HAP-1 (cell line): ENCODE measurements around the gene TNRC6C.
"Not testable (repeated sequence)": the region's sequence is repeated elsewhere in the genome, so short reads cannot be mapped to it uniquely, and the experiment has no call there.

Experiments
- DNase-seq, 2 experiments: peaks; one replicate each; pipeline ENCODE4 v3.0.0-alpha.2; 2016 to 2020; ENCODE audit warnings: low spot score in 2 of 2
- H3K27me3 ChIP-seq: fragments of 250-450 bp; sonication (Bioruptor Pico); 2 replicates; pipeline ENCODE4 v1.5.1; 2020; ENCODE audit warnings: low read depth, mild to moderate bottlenecking, moderate library complexity
- H3K36me3 ChIP-seq: fragments of 250-450 bp; sonication (Bioruptor Pico); replicated peaks from 2 replicates; pipeline ENCODE4 v1.5.1; 2020; ENCODE audit warnings: mild to moderate bottlenecking
- H3K4me1 ChIP-seq: fragments of 250-450 bp; sonication (Bioruptor Pico); 2 replicates; pipeline ENCODE4 v1.5.1; 2020; ENCODE audit warnings: mild to moderate bottlenecking
- H3K4me3 ChIP-seq: fragments of 250-450 bp; sonication (Bioruptor Pico); 2 replicates; pipeline ENCODE4 v1.5.1; 2020; ENCODE audit warnings: mild to moderate bottlenecking, moderate library complexity
- H3K9me3 ChIP-seq: fragments of 250-450 bp; sonication (Bioruptor Pico); 2 replicates; pipeline ENCODE4 v1.5.1; 2020; ENCODE audit warnings: mild to moderate bottlenecking, moderate library complexity
- in situ Hi-C: fragments of 300-500 bp; cut with MboI; formaldehyde crosslinking; loops from 3 replicates; pipeline ENCODE4 v1.14.3; 2020; ENCODE audit warnings: low sequenced_read_pairs, inconsistent platforms, mixed read lengths

The TNRC6C gene

GRCh38 chr17:77961741-77962140, 3.2 kb downstream of the TNRC6C start:
- Histone ChIP-seq H3K4me1 (peaks cover 27% of the 10 kb centered on the region), H3K9me3 (no peaks in the 10 kb centered on the region), H3K36me3 (no peaks in the 10 kb centered on the region), H3K27me3 (peaks cover 8% of the 10 kb centered on the region), H3K4me3 (no peak overlapping the region)
- DNase-seq, result no peak
- in situ Hi-C loops, result no loop called here

GRCh38 chr17:77962348-77962747, 3.8 kb downstream of the TNRC6C start:
- in situ Hi-C loops, result no loop called here
- peak in 1 of 2 experiments; percentile 24 for DNase-seq
- no peak overlapping the region for H3K4me3 ChIP-seq

DNA sequence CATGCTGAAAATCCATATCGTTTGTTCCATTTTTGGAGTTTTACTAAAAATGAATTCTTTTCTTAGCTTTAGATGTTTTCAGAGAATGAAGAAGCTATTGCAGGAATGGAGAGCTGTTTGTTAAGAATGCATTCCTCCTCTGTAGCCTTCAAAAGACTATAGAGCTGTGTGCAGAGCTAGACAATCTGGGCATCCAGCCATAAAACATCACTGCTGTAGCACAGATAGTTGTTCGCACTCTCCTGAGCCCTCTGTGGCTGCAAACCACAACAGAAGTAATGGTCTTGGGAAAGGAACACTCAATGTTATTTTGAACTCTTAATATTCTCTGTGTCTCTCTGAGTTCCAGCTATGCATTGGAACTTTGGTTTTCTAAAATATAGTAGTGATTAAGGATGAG, 4.9 kb downstream of the TNRC6C start:
- Histone ChIP-seq H3K27me3 (no peaks in the 10 kb centered on the region), H3K4me3 (no peak overlapping the region), H3K9me3 (no peaks in the 10 kb centered on the region), H3K36me3 (no peaks in the 10 kb centered on the region), H3K4me1 (peaks cover 25% of the 10 kb centered on the region)
- DNase-seq, result peak; percentile 71 to 79
- in situ Hi-C loops, result no loop called here

More at GRCh38 chr17:77962348-77962747, 3.8 kb downstream of the TNRC6C start:
- Histone ChIP-seq H3K36me3 (no peaks in the 10 kb centered on the region), H3K4me1 (peaks cover 29% of the 10 kb centered on the region), H3K27me3 (peaks cover 2% of the 10 kb centered on the region), H3K9me3 (no peaks in the 10 kb centered on the region)

- Histone ChIP-seq H3K9me3 (no peaks in the 10 kb centered on the region), H3K36me3 (no peaks in the 10 kb centered on the region), H3K4me3 (no peak overlapping the region), H3K4me1 (peaks cover 25% of the 10 kb centered on the region), H3K27me3 (no peaks in the 10 kb centered on the region)
- in situ Hi-C loops, result no loop called here
- DNase-seq, result no peak
Measured at GRCh38 chr17:77965352-77965751, 6.8 kb downstream of the TNRC6C start.

DNA sequence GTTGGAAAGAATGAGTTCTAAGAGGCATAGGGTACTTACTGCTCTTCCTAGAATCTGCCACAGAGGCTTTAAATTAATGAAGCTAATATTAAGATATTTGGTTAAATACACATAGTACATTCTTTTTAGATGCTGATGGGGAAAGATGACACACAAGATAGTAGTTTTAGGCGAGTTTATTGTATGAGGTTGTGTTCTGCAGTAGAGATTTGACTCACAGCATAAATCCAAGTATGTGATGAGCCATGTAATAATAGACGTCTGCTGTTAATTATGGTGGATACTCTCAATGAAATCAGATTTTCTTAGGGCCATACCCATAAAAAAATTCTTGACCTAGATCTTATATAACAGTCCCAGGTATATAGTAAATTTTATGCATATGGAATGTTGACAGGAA, 8.0 kb downstream of the TNRC6C start:
- no peak overlapping the region for H3K4me3 ChIP-seq
- no peaks in the 10 kb centered on the region for H3K9me3 ChIP-seq
- in situ Hi-C loops, result no loop called here
- peaks cover 20% of the 10 kb centered on the region for H3K4me1 ChIP-seq
- no peaks in the 10 kb centered on the region for H3K27me3 ChIP-seq
- H3K36me3 ChIP-seq, result no peaks in the 10 kb centered on the region
- no peak for DNase-seq

GRCh38 chr17:77968788-77969187, 10.3 kb downstream of the TNRC6C start:
- H3K27me3 ChIP-seq, result no peaks in the 10 kb centered on the region
- H3K9me3 ChIP-seq, result no peaks in the 10 kb centered on the region
- H3K36me3 ChIP-seq, result no peaks in the 10 kb centered on the region
- peaks cover 8% of the 10 kb centered on the region for H3K4me1 ChIP-seq
- in situ Hi-C loops, result no loop called here
- H3K4me3 ChIP-seq, result no peak overlapping the region
- no peak for DNase-seq

- H3K27me3 ChIP-seq, DNase-seq, H3K36me3 ChIP-seq, H3K4me3 ChIP-seq, in situ Hi-C loops, H3K9me3 ChIP-seq, H3K4me1 ChIP-seq: not testable (repeated sequence)
Measured at GRCh38 chr17:77972271-77972670, 13.8 kb downstream of the TNRC6C start.

DNA sequence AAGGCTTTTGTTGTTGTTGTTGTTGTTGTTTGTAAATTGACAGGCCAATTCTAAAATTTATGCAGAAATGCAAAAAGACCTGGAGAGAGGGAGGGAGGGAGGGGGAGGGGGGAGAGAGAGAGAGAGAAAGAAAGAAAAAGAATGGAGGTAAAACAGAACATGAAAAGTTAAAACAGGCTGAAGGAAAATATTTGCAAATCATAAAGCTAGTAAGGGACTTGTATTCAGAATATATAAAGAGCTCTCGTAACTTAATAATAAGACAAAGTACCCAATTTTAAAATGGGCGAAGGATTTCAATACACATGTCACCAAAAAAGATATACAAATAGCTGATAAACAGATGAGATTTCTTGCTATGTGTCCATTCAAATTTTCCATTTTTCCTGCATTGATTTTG, 15.4 kb downstream of the TNRC6C start:
- peaks cover 7% of the 10 kb centered on the region; the same call in 1 of the 2 replicates for H3K4me1 ChIP-seq
- no peaks in the 10 kb centered on the region for H3K36me3 ChIP-seq
- no peak for DNase-seq
- in situ Hi-C loops, result no loop called here
- H3K9me3 ChIP-seq, result no peaks in the 10 kb centered on the region
- H3K4me3 ChIP-seq, result no peak overlapping the region
- no peaks in the 10 kb centered on the region for H3K27me3 ChIP-seq

GRCh38 chr17:77974396-77974795, 15.9 kb downstream of the TNRC6C start:
- no peaks in the 10 kb centered on the region for H3K27me3 ChIP-seq
- no peak overlapping the region for H3K4me3 ChIP-seq
- in situ Hi-C loops, result no loop called here
- no peaks in the 10 kb centered on the region for H3K9me3 ChIP-seq
- DNase-seq, result peak in 1 of 2 experiments; percentile 27
- H3K36me3 ChIP-seq, result no peaks in the 10 kb centered on the region
- peaks cover 10% of the 10 kb centered on the region; the same call in 1 of the 2 replicates for H3K4me1 ChIP-seq

DNA sequence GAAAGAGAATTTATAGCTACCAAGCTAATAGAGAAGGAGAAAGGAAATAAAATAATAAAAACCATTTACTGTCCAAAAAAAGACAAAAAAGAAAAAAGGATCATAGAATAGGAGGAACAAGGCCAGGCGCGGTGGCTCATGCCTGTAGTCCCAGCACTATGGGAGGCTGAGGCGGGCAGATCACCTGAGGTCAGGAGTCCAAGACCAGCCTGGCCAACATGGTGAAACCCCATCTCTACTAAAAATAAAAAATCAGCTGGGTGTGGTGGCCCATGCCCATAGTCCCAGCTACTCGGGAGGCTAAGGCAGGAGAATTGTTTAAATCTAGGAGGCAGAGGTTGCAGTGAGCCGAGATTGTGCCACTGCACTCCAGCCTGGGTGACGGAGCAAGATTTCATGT, 23.9 kb downstream of the TNRC6C start:
- H3K9me3 ChIP-seq, H3K4me1 ChIP-seq, H3K36me3 ChIP-seq, H3K4me3 ChIP-seq, DNase-seq, H3K27me3 ChIP-seq, in situ Hi-C loops: not testable (repeated sequence)

DNA sequence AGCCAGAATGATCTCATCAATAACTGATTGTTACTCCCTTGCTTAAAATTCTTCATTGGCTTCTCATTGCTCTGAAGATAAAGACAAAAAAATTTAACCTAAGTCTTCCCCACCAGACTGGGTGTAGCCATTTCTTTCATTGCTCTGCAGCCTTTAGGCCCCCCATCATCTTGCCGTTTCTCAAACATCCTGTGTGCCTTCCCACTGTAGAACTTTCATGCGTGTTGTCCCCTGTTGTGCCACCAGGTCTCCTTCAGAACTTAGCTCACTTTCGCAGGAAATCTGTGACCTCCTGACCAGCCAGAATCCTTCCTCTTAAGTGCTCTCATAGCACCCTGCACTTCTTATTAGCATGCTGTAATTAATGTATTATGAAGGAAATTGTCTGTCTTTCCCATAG, 31.8 kb downstream of the TNRC6C start:
- H3K4me3 ChIP-seq, result no peak overlapping the region

GRCh38 chr17:77993735-77994134, 35.2 kb downstream of the TNRC6C start:
- H3K9me3 ChIP-seq, H3K36me3 ChIP-seq, H3K4me1 ChIP-seq, H3K4me3 ChIP-seq, DNase-seq, in situ Hi-C loops, H3K27me3 ChIP-seq: not testable (repeated sequence)

More for the DNA sequence above, 31.8 kb downstream of the TNRC6C start:
- Histone ChIP-seq H3K4me1 (peaks cover 4% of the 10 kb centered on the region; the same call in 1 of the 2 replicates), H3K36me3 (no peaks in the 10 kb centered on the region), H3K9me3 (no peaks in the 10 kb centered on the region), H3K27me3 (no peaks in the 10 kb centered on the region)
- no peak for DNase-seq
- in situ Hi-C loops, result no loop called here

DNA sequence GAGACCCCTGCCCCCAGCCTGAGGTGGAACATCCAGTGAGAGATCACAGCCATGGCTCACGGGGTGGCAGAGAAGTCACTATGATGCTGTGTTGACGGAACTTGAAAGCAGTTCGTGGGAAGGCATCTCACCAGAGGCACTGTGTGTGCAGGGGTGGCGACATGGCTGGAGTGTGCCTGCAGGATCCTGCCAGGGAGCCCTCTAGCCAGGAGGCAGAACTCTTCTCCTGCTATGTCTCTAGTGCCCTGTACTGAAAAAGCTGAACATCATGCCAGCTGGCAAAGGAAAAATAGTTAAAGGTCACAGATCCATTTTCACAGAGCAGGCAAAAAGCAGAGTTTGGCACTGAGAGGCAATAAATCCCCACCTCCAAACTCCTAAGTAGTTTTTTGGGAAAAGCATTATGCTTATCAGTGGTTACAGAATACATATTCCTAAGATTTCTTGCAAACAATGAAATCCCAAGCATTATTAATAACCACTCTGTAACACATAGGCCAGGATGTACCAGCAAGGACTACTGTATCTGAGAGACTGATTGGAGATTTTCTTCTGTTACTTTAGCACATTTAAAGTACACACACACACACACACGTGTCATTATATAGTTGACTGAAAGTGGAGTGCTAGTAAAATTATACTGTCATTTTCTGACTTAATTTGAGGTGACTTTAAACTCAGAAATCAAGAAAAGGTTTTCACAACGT, 36.8 kb downstream of the TNRC6C start:
- Histone ChIP-seq H3K9me3 (no peaks in the 10 kb centered on the region), H3K4me3 (no peak overlapping the region), H3K4me1 (peaks cover 8% of the 10 kb centered on the region), H3K27me3 (no peaks in the 10 kb centered on the region), H3K36me3 (no peaks in the 10 kb centered on the region)
- no peak for DNase-seq
- in situ Hi-C loops, result no loop called here

DNA sequence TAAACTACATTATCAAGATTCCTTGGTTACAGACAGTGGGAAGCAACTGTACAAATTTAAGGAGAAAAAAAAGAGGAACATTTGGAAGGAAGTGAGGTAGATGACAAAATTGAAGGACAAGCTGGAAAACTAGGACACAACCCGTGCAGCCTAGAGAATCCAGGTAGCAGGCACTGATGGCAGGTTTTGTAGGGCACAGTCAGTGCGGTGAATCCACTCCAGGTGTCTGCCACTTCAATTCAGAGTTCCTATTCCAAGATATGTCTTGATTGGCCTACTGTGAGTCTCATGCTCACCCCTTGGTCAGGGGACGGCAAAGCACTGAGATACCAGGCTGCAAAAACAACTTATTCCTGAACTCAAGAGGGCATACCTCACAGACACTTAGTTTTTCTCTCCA, 37.8 kb downstream of the TNRC6C start:
- DNase-seq, result no peak
- Histone ChIP-seq H3K36me3 (no peaks in the 10 kb centered on the region), H3K27me3 (no peaks in the 10 kb centered on the region), H3K4me3 (no peak overlapping the region), H3K4me1 (peaks cover 8% of the 10 kb centered on the region), H3K9me3 (no peaks in the 10 kb centered on the region)
- in situ Hi-C loops, result no loop called here
